Activated CD4-positive, alpha-beta T cell treated with anti-CD3 and anti-CD28 coated beads, Interleukin-2, Interleukin-6, amounts not matched to agents 100 ng/mL and 50 ng/mL, durations not matched to agents 16 hours and 8 hours (primary cell): ENCODE measurements around the gene HMCN2.
A peak's percentile ranks its signal among the peaks of the same experiment; 100 is the strongest.

Experiments
- DNase-seq: peaks from one replicate; pipeline ENCODE4 v3.0.0-alpha.2; 2020

The HMCN2 gene

DNA sequence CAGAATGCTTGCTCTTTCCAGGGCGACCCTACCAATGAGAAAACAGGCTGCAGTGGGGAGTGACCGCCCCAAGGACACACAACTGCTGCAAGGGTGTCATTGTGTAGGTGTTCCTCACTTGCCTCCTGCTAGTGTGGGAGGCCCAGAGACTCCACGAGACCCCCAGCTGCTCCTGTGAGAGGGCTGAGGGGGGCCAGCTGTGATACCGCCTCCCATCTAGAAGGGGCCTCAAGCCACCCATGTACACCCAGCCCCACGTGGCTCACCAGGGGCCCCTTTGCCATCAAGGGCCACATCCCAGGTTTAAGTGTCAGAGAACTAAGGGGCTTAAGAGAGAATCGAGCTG is 177.9 kb downstream of the HMCN2 start:
- DNase-seq: no peak

DNA sequence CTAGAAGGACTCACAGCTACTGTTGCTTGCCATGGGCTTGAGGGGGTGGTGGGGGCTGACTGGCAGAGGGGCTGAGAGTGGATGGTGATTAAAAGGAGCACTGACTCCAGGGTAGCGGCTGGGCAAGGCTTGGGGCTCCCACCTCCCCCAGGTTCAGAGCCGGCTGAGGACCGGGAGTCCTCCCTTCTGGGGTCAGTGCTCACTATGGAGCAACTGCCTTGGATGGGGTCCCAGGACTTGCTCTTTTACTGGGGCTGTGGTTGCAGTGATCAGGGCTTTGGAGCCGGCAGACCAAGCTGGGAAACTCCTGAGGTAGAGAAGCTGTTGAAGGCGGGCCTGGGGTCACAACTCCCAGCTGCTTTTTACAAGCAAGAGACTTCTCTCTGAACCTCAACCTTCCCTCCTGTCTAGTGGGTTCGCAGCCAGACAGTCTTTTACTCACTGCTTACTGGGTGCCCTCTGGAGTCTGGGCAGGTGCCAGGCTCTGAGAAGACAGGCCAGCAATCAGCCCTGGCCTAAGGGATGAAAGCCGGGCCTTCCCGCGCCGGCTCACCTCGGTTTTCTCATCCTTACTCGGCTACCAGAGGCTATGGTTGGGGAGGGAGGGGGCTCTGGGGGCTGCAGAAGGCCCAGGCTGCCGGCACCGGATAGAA is 178.4 kb downstream of the HMCN2 start:
- no peak for DNase-seq

DNA sequence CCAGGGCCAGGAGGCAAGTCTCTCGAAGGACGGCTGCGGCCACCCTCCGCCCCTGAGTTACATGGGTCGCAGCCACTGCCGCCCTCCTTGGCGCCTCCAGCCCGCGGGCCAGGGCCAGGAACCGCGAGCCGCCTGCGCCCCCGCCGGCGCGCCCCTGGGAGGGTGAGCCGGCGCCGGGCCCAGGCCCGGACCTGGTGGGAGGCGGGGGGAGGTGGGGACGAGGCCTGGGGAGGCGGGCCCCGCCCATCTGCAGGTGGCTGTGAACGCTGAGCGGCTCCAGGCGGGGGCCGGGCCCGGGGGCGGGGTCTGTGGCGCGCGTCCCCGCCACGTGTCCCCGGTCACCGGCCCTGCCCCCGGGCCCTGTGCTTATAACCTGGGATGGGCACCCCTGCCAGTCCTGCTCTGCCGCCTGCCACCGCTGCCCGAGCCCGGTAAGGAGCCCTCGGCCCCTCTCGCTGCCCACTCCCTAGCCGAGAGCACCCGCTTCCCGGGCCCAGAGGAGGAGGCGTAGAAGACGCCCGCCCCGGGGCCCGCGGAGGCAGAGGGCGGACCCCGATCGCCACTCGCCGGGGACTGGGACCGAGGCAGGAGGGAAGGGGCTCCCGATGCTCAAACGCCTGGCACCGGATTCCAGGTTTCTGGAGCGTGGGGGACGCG is 179.1 kb downstream of the HMCN2 start, which contains the start of gene ASS1:
Gene ASS1, plus strand, starts transcription at position 397 of the 657 bp plus-strand sequence. CDS start 7,268 bp downstream, outside the sequence.
- peak; percentile 47 for DNase-seq

DNA sequence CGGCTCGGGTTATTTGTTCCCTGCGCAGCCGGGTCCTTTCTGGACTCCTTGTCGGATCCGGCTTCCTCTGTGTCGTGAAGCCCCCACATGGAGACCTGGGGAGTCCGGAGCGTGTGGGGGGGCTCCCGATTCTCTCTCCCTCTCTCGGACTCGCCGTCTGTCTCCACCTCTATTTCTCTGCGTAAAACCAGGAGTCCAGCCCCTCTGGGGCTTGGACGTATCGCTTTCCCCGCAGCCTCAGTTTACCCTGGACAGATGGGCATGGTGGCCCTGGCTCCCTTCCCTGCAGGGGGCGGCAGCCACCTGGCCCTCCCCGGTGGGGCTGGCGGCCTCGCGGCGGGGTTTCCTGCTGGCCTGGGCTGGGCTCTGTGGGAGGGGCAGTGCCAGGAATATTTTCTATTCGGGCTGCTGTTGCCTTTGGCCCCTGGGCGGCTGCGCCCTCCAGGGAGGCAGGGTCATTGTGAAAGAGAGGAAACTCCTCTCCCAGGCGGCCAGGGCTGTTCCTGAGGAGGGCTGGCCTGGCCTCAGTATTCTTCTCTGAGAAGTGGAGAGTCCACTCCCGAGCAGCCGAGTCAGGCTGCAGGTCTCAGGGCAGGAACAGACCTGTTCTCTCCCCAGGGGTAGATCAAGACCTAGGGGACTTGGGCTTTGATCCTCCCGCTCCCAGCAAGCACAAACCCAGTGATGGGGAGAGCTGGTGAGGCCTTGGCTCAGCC is 179.9 kb downstream of the HMCN2 start:
- no peak for DNase-seq

DNA sequence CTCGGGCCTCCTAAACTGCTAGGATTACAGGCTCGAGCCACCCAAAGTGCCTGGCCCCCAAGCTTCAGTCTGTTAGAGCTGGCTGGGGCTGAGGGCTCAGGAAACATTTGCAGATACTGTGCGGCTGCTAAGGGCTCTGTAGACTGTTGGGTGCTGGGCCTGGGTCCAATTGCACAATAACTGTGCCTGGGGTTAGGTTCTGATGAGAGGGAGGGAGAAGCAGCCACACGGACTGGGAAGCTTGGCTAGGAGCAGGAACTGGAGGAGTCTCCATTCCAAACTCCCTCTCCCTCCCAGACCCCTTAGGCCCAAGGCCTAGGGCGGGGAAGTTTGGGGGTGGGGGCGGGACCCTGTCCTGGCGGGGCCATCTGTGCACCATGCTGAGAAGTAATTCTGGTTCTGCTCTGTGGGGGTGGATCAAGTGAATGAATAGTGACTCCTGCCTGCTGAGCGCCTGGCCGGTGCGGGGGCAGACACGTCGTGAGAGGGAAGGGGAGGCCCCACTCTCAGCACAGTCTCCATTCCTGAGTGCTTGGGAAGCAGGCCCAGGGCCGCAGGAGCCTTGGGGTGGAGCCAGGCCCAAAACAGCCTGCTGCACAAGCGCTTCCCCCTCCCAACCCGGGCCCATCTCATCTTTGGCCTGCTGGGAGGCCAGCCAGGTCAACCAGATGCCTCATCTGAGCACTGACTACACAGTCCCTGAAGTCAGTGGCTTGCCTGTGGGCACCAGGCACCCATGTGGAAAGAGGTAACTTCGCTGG is 180.7 kb downstream of the HMCN2 start:
- no peak for DNase-seq

DNA sequence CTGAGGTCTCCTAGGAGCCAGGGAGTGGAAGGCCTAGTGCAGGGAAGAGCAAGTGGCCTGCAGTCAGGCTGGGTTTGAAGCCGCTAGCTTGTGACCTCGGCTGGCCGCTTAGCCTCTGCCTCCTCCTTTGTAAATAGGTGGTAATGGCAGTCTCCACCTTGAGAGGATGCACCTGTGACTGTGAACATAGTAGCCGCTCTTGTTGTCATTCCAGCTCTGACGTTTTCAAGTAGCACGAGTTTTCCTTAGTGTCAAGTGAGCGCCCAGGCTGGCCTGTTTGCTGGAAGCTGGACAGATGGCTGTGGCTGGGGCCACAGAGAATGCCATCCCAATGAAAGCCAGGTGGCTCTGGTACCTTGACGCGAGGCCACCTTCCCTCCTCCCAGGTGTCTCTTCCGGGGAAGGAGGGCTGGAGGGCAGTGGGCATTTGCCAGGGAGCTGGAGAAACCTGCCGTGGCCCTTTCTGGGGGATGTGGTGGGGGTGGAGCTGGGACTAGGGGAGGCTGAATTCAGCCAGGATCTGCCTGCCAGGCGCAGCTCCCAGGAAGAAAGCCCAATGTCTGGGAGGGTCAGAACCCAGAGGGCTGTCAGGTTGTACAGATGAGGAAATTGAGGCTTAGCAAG is 181.7 kb downstream of the HMCN2 start:
- DNase-seq: no peak

DNA sequence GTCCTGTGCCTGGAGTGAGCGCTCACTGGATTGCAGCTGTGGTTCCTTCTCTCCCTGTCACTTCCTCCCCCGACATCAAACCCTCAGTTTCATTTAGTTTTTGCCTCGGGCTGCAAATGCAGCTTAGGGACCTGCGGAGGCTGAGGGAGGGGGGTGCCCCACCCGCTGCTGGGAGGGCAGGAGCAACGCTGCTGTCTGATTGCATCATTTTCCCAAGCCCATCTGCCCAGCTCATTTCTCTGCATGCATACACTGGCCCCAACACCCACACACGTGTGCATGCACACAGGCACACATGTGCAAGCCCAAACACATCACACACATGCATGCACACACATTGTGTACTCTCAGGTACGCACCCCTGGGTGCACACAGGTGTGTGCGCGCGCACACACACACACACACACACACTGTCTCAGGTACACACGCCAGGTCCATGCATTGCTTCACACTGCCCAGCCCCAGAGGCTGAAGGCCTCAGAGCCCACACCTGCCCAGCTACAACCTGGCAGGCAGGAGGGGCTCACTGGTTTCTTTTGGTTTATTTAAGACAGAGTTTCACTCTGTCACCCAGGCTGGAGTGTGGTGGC is 182.6 kb downstream of the HMCN2 start:
- DNase-seq: peak; percentile 41

DNA sequence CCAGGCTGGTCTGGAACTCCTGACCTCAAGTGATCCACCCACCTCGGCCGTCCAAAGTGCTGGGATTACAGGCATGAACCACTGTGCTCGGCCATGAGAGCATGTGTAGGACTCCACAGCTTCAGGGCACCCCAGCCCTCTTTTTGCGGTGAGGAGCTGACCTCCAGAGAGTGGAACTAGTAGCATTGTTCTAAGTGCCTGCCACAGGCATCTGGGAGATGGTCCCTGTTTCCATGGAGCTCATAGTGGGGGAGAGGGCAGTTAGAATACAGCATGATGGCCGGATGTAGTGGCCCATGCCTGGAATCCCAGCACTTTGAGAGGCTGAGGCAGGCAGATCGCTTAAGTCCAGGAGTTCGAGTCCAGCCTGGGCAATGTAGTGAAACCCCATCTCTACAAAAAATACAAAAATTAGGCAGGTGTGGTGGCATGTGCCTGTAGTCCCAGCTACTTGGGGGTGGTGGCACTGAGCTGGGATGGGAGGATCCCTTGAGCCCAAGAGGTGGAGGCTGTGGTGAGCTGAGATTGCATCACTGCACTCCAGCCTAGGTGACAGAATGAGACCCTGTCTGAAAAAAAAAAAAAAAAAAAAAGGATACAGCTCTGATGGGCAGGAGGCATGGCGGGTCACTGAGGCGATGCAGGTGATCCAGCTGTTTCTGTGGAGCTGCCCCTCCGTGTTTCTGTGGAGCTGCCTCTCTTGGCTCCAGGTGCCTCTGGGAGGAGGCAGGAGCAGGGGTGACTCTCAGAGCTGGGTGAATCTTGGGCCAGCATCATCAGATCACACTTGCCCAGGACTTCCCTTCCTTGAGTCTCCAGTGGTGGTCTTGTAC is 183.4 kb downstream of the HMCN2 start:
- no peak for DNase-seq

DNA sequence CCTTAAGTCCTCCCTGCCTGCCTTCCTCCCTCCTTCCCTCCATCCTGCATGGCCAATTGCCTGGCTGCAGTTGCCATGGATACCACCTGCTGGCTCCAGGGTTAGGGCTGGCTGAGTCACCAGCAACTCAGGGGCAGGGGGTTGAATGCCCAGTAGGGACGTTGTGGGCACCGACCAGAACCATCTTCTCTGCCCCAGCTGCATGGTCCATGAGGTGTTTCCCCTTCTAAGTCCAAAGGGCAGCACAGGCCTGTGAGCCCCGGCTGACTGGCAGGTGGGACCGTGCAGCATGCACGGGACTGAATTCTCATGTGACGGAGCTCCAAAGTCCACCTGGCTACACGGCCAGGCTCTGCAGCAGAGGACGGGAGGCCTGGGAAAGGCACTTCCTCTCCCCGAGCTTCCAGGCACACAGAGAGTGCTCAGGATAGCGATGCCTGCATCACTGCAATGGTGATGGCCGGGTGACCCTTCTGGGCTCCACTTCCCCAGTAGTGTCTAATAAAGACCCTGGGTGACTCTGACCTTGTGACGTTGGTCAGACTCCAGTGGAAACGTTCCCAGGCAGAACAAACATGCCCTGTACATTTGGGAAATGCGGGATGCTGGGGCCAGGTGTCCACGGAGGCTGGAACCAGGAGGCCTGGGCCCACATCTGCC is 184.9 kb downstream of the HMCN2 start:
- no peak for DNase-seq

DNA sequence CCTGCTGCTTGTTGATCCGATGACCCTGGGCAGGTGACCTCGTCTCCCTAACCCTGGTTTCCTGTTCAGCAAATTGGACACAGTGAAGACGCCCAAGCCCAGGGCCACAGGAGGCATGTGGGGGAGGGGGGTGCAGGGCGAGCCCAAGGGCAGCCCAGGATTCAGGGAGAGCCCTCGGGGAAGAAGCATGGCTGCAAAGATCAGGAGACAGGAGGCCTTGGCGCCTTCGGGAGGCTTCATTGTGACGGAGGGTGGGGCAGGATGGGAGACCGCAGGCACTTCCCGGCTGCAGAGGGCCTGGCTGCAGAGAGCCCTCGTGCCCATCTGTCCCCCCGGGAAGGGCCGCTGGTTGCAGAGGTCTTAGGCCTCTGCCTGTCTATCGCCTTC is 185.4 kb downstream of the HMCN2 start:
- no peak for DNase-seq

DNA sequence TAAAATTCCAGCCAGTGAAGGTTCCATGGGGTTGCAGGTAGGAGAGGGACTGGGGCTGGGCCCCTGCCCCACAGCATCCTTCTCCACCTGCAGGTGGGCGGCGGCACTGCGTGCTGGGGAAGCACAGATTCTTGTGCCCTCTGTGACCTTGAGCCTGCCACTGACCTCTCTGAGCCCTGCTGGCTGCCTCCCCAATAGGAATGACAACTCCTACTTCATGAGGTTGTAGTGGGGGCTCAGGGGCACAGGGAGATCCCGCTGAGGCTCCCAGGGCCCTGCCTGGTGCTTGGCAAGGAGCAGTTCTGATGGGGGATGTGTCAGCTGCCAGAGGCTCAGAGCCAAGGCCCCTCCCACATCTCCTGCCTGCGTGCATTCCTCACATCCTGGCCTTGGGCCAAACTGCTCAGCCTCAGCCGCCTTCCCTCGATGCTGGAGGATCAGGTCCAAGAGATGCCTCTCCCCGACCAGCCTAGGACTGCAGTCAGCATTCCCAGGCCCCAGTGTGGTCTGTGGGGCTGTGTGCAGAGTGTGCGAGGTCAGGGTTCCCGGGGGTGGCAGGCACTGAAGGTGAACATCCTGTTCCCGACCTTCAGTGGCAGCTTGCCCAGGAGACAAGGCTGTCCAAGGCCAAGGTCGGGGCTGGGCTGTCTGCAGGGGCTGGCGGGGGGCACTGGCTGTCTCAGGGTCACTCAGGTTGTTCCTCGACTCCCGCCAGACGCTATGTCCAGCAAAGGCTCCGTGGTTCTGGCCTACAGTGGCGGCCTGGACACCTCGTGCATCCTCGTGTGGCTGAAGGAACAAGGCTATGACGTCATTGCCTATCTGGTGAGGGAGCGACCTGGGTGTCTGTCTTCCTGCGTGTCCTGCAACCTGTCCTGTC is 186.2 kb downstream of the HMCN2 start:
- peak; percentile 19 for DNase-seq

DNA sequence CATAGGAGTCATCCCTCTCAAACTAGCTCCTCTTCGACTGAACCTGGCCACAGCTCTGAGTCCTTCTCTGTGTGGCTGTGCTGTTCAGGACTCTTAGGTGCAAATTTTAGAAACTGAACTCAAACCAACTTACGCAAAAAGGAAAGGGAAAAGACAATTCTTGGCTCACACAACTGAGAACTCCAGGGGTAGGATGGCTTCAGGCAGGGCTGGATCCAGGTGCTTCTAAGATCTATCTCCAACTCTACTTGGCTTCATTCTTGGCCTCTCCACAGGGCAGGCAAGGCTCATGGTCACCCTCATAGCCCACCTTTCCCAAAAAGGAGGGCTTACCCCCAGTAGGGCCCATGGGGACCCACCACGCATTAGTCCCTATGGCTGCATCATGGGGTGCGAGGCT is 187.3 kb downstream of the HMCN2 start:
- no peak for DNase-seq

DNA sequence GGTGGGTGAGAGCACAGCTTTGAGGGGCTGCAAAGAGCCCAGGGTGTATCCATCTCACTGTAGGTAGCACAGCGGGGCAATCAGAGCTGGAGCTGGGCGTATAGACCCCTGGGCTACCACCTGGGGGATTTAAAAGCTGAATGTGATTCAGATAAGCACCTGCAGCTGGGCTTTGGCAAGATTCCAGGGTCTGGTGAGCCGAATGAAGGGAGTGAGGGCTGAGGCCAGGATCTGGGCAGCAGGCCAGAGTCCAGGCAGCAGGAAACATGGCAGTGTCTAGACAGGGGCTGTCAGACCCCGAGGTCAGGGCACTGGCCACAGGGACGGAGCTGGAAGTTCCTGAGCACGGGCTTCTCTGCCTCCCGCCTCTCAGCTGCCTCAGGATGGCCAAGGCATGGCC is 187.9 kb downstream of the HMCN2 start:
- no peak for DNase-seq

DNA sequence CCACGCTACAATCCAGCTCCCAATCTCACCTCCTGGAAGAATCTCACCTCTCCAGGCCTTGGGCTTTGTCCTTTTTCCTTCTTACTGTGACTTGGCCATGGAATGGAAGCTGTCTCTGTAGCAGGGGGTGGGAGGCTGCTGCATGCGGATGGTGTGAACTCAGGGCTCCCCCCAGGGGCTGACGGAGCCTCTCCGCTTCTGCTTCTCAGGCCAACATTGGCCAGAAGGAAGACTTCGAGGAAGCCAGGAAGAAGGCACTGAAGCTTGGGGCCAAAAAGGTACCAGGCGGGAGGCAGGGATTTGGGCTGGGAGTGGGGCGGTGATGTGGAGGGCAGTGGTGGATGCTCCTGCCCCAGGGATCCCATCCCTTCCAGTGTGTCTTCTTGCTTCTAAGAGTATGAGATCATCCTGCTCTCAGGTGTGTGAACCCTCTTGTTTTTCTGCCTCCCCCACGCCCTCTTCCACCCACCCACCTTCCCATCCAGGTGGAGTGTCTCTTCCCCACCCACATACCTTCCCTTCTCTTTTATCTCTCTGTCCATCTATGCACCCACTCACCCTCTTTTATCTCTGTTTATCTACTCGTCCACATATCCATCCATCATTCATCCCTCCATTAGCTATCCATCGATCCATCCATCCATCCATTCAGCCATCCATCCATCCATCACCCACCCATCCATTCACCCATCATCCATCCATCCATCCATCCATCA is 188.7 kb downstream of the HMCN2 start:
- no peak for DNase-seq

DNA sequence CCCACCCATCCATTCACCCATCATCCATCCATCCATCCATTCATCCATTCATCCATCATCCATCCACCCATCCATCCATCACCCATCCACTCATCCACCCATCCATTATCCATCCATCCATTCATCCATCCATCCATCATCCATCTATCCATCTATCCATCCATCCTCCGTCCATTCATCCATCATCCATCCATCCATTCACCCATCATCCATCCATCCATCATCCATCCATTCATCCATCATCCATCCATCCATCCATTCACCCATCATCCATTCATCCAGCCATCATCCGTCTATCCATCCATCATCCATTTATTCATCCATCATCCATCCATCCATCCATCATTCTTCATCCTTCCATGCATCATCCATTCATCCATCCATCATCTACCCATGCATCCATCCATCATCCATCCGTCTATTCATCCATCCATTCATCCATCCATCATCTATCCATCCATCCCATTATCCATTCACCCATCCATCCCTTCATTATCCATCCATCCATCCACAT is 189.3 kb downstream of the HMCN2 start:
- no peak for DNase-seq

DNA sequence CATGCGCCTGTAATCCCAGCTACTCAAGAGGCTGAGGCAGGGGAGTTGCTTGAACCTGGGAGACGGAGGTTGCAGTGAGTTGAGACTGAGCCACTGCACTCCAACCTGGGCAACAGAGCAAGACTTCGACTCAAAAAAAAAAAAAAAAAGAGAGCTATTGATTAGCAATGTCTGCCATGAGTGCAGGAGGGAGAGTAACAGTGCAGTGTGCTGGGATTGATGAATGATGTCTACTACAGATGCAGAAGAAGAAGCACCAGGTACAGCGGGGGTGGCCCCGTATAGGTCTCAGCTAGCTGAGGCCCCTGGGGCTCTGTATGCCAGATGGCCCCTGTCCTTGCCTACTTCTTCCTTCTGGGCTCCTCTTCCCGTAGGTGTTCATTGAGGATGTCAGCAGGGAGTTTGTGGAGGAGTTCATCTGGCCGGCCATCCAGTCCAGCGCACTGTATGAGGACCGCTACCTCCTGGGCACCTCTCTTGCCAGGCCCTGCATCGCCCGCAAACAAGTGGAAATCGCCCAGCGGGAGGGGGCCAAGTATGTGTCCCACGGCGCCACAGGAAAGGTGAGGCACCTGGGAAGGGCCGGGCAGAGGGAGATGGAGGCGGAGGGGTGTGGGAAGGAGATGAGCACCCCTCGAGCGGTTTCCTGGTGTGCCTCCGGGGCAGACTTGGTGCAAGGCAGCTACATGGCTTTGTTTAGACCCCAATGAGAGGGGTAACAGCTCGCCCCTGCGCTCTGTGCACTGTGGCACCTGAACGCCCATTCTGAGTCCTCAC is 192.7 kb downstream of the HMCN2 start:
- DNase-seq: no peak

DNA sequence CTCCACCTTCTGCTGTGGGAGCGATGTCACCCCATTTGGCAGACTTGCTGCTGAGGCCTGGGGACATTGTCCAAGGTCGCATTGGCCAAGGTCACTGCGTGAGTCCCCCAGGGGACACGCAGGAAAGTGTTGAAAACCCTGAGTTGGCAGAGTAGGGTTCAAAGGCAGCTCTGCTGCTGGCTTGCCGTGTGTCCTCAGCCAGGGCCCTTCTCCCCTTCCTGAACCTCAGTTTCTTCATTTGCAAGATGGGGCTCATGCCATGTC is 193.2 kb downstream of the HMCN2 start:
- no peak for DNase-seq

DNA sequence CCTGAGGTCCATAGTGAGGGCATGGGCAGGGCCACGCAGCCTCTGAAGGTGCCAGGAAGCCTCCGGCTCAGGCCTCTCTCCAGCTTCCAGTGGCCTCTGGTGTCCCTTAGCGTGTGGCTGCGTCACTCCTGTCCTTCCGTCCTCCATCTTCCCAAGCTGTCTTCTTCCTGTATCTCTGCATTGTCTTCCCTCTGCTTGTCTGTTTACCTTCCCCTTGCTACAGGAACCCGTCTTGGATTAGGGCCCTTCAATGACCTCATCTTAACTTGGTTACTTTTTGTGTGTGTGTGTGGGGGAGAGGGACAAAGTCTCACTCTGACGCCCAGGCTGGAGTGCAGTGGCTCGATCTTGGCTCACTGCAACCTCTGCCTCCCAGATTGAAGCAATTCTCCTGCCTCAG is 193.6 kb downstream of the HMCN2 start:
- DNase-seq: no peak
